Measurements from ENCODE around the gene CNGA2.

CNGA2 gene

DNA sequence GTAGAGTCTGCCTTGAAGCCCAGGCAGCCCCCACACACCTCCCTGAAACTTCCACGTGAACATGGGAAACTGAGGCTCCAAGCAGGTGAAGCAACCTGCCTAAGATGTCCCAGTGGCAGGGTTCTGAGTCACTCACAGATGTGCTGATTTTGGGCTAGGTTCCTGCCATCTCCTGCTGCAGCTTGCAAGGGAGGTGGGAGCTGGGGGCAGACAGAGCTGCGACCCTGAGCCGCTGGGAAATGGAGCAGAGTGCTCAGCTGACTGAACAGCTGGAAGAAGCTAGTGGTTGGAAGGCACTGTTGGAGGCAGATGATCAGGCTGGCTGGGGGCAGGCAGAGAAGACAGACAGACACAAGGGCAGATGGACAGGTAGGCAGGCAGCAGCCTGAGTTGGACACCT lies 22.3 kb upstream of the CNGA2 start:
- FAIRE-seq, result no peak

DNA sequence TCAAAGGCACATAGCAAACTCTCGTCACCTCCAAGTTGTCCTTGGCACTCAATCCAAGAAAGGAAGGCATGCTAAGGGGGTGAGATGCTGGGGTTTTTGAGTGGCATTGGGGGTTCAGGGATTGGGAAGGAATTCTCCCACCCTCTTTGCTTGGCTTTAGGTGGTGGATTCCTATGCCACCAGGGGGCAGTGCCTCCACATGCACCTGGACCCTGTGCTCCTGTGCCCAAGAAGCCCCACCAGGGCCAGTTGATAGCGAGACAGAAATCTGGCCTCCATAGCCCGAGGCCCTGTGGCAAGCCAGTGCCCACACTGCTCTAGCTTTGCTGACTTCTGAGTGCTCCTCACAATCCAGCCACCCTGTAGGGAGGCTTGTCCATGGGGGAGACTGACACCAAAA lies 20.7 kb upstream of the CNGA2 start:
- FAIRE-seq, result no peak

- FAIRE-seq, result no peak
Observed at GRCh38 chrX:151714362-151714761, 20.2 kb upstream of the CNGA2 start.

GRCh38 chrX:151715752-151716151 lies 18.8 kb upstream of the CNGA2 start, which contains the start of gene FATE1:
TSS of gene FATE1 (plus strand) at chrX:151716035. CDS start at chrX:151716120, 85 bp downstream.
- FAIRE-seq, result no peak

DNA sequence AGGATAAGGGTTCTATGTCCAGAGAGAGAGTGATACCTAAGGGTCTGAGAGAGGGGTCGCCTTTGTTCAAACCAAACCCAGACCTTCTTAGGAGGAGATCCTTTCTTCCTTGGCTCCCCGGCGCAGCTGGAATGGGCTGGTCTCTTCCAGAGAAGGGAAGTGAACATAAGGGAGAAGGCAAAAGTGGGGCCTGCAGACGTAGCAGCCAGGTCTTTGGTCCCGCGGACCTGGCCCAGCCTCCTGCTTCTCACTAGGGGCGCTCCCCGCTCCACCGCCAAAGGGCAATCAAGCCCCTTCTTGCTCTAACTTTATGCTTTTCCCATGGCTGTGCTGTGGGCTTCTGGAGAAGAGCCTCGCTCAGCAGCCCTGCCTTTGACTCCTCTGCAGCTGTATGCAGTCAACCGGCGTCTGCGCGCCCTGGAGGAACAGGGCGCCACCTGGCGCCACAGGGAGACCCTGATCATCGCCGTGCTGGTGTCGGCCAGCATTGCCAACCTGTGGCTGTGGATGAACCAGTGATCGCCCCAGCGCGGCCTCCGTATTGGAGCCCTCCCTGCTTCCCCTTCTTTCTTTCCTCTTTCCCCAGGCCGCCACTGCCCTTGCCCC lies 12.2 kb upstream of the CNGA2 start:
- FAIRE-seq, result no peak

DNA sequence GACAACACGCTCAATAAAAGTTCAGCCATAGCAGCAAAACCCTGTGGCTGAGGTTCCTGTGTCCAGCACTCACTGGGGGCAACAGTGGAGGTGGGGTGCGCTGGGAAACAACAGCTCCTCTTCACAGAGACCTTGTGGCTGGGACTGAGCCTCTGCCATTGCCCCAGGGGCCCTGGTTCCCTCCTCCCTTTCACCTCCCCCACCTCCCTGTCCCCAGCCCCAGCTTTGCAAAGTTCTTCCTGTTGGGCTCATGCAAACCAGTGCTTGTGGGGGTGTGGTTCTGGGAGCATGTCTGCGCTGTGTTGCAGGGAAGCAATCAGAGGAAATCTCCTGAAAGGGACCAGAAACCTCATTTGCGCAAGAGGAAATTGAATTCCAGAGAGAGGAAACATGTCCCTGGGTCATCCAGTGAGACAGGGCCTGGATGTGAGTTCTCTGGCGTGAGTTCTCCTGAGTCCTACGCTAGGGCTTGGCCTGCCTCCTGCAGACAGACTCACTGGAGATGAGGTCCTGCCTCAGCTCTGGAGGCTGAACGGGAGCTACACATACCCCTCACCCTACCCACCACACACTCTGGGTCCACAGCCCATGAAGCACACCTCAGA lies 11.3 kb upstream of the CNGA2 start:
- no peak for FAIRE-seq

DNA sequence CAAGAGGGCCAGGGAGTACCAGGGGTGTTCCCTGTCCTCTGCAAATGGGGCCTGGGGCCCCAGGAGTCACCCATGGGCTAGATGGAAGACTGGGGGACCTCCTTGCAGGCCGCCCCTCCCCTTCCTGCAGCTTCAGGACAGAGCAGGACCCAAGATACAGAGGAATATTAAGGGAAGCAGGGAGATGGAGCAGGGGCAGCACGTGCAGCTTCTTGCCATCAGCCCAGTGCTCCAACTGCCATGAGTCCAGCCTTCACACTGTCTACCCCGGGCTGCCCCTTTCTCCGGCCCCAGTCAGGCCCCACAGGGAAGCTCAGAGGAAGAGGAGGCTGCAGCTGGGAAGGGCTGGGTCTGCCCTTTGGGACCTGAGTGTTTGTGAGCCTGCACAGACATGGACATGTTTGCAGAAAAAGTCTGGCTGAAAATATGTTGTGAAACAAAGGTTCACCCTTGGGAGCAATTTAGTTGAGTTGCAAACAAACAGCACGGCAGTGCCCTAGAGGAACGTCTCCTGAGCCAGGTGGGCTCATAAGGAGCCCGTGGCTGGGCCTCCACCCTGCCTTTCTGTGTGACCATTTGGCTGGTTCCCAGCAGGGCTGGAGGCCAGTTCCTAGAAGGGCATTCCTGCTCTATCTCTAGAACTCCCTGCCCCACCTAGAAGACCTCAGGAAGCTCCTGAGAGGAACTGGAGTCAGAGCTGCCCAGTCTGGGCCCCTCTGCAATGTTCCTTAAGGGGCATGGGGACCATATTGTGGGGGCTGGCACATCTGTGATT lies 9.8 kb upstream of the CNGA2 start:
- FAIRE-seq, result no peak

GRCh38 chrX:151725338-151725614 lies 9.3 kb upstream of the CNGA2 start:
- FAIRE-seq, result no peak

DNA sequence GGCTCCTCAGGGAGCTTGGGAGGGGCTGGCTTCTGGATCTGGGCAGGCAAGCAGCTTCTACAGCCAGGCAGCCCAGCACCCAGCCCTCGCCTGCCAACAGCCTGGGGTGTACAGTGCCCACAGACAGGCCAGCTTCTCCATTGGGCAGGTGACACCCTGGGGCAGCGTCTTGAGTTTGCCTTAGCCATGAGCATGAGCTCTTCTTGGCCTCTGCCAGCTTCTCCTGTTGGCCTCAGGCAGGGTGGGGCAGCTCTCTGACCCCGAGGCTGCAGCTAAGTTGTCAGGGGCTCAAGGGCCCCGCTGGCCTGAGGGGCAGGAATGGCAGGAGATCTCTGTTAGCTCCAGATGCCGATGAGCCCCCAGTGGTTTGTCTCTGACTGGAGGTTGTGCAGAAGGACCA lies 7.8 kb upstream of the CNGA2 start:
- no peak for FAIRE-seq

- no peak for FAIRE-seq
Observed at GRCh38 chrX:151727346-151727745, 7.2 kb upstream of the CNGA2 start.

GRCh38 chrX:151729056-151729725 lies 5.4 kb upstream of the CNGA2 start:
- no peak for FAIRE-seq

DNA sequence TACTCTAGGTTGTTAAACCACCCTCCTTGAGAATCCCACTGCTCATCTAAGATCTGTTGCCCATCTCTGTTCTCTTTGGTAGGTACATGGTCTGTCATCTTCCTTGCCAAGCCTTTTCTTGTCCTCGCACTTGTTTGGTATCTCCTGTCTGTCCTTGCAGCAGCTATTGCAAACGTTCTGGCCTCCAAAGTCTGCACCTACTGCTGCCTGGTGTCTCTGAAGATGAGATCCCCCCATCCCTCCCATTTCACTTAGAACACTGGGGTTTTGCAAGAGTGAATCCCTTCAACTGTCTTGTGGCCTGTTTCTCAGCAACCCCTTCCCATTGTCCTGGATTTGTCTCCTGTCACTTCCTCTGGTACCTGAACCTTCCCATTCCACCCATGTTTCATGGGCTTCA lies 673 bp downstream of the CNGA2 start:
- no peak for FAIRE-seq

- no peak for FAIRE-seq
Observed at GRCh38 chrX:151736685-151737084, 2.1 kb downstream of the CNGA2 start.

GRCh38 chrX:151737494-151737893 lies 2.9 kb downstream of the CNGA2 start:
- no peak for FAIRE-seq

DNA sequence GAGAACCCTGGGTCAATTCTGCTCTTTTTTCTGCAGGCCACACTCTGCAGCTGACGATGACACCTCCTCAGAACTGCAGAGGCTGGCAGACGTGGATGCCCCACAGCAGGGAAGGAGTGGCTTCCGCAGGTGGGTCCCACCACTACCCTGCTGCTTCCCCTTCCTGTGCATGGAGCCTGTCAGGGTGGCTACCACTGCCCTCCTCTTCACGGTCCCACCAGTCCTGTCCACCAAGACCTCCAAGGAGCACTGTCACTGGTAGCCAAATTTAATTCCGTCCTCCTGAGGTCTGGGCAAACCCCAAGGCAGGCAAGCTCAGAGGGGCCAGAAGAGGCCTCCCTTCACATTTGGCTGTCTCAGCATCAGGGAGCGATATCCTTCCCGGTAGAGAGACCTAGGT lies 4.2 kb downstream of the CNGA2 start:
- FAIRE-seq, result no peak

DNA sequence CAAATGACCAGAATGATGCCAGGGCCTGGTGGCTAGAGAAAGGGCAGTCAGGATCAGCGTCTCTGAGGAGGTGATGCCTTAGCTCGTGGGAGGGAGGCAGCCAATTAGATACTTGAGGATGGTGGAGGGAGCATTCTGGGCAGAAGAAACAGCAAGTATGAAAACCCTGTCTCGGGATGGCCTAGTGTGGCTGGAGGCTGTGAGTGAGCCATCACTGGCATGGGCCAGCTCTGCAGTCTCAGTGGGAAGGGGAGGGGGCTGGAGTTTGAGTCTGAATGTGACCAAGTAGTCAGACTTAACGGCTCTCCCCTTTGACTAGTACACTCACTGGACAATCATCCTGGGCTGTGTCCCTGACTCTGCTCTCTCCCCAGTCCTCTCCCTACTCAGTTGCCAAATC lies 7.1 kb downstream of the CNGA2 start:
- no peak for FAIRE-seq

DNA sequence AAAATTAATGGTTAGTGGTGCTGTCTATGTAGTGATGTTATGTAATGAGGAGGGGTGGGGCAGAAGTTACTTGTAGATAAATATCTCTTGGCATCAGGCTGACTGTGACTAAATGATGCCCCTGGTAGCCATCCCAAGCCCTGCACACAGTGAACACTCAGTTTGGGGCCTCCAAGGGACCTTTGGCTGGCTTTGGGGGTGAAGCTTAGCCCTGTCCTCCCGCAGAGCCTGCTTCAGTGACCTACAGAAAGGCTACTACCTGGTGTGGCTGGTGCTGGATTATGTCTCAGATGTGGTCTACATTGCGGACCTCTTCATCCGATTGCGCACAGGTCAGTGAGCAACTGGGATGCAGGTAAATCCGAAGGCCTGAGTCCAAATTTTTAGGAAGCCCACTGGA lies 7.8 kb downstream of the CNGA2 start:
- no peak for FAIRE-seq

- FAIRE-seq, result no peak
Observed at GRCh38 chrX:151743651-151744470, 9.3 kb downstream of the CNGA2 start.

- no peak for FAIRE-seq
Observed at GRCh38 chrX:151745651-151746050, 11.1 kb downstream of the CNGA2 start.

DNA sequence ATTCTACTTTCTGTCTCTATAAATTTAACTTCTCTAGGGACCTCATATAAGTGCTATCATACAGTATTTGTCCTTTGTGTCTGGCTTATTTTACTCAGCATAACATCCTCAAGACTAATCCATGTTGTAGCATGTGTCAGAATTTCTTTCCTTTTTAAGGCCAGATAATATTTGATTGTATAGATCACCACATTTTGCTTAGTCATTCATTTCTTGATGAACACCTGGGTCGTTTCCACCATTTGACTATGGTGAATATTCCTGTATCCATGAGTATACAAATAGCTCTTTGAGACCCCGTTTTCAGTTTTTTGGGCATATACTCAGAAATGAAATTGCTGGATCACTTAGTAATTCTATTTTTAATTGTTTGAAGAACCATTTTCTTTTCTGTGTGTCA lies 12.0 kb downstream of the CNGA2 start:
- FAIRE-seq, result no peak

DNA sequence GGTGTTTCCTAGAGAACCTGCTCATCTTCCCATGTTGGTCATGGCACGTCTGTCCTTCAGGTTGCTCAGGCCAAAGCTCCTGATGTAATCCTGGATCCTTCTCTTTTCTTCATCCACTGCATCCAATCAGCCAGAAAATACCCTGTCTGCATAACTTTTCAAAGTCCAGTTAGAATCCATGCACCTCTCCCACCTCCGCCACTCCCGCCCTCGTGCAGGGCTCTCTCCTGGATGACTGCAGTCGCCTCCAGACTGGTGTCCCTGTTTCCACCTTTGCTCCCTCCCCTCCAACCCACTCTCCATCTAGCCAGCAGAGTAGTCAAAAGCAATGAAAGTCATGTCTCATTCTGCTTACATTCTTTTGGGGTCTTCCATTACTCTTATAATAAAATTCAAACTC lies 16.0 kb downstream of the CNGA2 start:
- no peak for FAIRE-seq

DNA sequence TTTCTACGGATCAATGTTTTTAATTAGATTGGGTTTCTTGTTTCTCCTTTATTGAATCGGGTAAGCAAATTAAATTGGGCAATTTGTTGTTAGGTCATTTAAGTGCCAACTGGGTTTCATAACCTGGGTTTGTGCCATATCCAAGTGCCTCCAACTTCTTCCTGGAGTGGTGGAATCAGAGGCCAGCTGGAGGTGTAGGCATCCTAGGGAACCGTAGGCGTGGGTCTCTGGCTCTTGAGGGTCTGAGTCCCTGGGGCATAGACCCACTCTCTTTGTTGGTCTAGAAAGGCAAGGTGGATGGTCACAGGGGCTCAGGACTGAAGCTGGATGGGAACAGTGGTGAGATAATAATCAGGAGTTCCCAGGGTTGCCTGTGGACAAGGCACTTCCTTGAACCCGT lies 18.3 kb downstream of the CNGA2 start:
- FAIRE-seq, result no peak

All from G401.6 (cell line).